ENCODE results near the gene TBC1D7.
A peak's percentile ranks its signal among the peaks of the same experiment; 100 is the strongest.

Gene TBC1D7

DNA sequence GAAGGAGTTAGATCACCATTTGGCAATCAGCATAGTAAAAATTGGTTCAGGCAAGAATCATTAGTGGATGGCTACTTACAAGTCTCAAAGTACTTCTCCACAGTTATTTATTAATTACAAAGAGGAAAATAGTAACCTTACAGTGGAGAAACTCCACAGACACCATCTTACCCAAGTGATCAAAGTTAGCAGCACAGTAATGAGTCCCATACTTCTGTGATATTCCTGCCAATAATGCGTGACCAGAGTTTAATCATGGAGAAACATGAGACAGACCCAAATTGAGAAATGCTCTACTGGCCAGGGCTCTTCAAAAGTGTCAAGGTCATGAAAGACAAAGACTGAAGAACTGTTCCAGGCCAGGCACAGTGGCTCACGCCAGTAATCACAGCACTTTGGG is 9.5 kb downstream of the TBC1D7 start:
- DNase-seq: no peak

DNA sequence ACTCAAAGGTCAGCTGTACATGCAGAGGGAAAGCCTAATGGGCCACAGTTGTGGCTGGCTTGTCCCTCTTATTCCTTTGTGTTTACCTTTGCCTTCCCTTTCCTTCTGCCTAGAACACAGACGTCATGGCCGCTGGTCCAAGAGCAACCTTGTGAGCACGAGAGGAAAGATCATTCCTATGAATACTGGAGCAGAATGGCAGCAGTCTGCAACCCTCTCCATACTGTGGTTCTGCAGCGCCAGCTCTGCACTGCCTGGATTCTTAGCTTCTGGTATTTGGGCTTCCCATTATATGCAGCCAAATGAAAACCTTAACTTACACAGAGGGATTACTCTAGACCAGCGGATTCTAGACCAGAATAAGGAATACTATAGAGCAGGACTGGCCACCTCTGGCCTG is 12.4 kb downstream of the TBC1D7 start:
- no peak for DNase-seq

DNA sequence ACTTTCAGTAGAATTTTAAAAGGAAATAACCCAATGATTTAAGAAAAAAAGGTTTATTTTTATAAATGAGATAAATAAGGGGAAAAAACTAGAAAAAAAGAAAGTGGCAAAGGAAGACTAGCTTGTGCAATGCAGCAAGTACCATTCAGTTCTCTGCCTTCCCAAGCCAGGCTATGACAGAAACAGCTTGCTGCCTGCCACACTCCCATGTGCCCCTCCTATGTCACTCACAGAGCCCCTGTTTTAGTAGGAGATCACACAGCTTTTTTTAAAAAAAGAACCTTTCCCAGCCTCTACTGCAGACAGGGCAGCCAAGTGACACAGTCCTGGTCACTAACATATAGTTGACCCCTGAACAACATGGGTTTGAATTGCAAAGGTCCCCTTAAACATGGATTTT is 13.5 kb downstream of the TBC1D7 start:
- DNase-seq: no peak

DNA sequence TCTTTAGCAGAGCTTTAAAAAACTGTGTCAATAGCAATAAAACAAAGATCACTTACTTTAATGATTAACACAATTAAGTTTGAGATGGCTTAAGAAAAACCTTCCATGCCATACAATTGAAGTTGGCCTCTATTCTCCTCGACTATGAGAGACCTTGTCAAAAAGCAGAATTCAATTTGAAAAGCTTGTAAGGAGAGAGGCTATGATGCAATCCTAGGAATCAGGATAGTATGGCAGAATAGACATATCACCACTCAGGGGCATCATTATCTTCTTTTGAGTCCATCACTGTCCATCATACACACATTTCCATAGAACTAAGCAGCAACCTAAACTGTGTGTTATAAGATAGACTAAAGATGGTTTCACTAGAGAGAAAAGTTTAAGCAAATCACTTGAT is 17.2 kb downstream of the TBC1D7 start:
- DNase-seq: no peak

DNA sequence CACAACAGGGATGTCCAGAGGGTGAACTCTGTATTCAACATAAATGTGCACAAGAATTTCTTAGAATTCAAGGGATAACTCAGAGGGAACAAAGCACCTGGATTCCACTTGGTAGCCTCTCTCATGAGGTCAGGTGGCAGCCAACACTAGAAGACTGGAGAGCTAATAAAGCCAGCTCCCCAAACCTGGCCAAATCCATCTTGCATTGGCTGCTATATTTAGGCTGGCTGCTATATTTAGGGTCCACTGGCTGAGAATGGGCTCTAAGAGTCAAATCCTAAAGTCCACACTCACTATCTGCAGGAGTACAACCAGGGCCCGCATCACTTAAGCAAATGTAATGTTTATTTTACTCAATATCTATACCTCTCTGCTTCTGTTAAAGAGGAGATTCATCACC is 20.0 kb downstream of the TBC1D7 start:
- DNase-seq: no peak

DNA sequence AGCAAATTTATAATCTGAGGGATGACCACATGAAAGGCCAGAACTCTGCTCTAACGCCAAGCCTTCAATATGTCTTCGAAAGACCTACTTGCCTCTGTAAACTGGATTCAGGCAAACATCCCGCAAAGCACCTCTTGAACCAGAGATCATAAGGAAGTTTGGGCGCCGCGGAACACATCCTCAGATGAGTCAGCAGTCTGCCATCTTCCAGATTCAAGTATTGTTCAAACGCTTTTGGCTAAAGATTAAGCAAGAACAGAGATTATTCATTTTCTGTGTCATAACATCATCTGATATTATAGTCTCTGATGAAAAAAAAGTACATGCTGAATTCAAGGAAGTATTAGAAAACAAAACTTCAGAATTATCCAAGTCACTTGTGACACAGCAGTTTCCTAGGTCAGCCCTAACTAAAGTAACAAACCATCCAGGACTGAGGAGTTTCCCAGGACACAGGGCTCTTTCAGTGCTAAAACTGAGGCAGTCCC is 20.8 kb downstream of the TBC1D7 start:
- peak; percentile 11 for DNase-seq

DNA sequence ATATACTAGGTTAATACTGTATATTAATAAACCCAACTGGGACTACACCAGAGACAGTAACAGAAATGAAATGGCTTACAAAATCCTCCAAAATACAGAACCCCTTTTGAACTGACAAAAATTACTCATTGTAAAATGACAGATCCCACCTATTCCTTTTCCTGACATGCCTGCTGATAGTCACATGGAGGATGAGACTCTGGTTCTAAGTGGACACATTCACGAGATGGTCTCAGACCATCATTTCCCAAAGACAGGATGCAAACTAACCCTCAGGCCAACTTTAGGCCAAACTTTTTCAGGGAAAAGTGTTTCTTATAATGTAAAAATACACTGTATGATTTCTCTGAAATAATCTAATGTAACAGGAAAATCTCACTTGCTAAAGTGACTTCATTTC is 22.5 kb downstream of the TBC1D7 start:
- DNase-seq: no peak

DNA sequence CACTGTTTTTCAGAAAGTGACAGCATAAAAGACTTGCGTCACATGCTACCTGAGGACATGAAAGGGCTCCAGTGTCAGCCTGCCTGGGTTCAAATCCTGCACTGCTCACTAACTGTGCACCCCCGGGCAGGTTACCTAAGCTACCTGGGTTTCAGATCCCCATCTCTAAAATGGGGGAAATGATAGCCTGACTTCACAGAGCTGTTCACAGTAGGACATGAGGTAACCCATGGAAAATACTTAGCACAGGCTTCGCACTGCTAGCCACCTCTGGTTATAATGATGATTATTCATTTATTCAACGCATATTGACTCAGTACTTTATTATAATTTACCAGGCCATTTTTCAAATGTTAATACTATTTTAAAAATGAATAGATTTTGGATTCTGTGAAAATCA is 23.0 kb downstream of the TBC1D7 start:
- DNase-seq: no peak

DNA sequence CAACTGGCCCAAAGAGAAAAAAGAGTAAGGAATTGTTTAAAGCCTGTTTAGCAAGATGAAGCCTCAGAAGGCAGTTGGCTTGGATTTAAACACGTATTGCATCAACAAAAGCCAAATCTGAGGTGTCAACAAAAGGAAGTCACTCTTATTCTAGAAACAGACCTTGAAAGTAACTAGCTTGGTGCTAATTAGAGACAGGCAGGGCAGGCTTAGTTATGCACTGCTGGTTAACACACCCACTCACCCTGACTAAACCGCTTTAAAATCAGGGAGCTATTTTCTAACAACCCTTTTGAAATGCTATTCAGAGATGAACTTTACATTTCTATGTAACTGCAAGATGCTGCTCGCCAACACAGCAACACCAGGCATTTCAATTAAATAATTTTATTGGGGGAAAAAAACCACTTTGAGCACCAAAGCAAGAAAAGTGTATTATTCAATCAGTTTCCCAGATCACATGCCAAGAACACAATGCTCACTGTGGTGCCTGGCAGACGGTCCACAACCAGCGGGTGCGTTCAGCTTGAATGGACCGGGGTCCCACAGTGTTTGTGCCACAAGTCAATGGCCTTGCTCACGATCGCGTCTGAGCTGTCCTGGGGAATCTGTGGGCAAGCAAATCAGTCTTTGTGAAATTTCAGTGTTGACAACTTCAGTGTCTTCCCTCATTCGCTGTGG is 23.6 kb downstream of the TBC1D7 start:
- no peak for DNase-seq

DNA sequence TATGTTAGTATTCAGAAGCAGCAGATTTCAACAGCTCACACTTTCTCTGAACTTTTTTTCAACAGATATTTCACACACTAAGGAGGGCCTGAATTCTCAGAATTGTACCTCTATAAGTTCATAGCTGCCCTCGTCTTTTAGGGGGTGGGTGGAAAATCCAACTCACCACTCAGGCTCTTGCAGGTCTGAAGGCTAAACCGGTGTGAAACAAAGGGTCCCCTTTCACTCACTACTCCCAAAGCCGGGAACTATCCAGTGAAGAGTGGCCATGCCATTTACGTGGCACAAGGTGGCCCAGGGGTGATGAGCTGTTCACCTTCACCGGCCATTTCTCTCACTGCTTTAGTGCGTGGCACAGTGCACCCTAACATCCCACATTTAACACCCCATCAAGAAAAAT is 24.2 kb downstream of the TBC1D7 start:
- no peak for DNase-seq

DNA sequence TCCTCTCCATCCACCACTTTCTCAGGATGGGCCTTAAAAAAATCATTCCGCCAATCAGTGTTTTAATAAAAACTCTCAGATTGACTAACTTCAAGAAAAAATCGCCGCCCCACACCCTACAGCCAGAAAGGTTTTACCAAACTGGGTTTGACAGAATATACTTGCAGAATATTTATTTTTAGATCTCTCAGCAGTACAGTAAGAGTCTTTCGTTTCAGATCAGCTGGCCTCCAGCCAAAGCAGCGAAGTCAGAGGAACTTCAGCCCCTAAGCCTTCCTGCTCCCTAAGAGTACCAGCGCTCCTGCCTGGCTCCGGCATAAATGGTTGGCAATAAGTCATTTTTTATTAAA is 24.7 kb downstream of the TBC1D7 start:
- peak; percentile 75 for DNase-seq

DNA sequence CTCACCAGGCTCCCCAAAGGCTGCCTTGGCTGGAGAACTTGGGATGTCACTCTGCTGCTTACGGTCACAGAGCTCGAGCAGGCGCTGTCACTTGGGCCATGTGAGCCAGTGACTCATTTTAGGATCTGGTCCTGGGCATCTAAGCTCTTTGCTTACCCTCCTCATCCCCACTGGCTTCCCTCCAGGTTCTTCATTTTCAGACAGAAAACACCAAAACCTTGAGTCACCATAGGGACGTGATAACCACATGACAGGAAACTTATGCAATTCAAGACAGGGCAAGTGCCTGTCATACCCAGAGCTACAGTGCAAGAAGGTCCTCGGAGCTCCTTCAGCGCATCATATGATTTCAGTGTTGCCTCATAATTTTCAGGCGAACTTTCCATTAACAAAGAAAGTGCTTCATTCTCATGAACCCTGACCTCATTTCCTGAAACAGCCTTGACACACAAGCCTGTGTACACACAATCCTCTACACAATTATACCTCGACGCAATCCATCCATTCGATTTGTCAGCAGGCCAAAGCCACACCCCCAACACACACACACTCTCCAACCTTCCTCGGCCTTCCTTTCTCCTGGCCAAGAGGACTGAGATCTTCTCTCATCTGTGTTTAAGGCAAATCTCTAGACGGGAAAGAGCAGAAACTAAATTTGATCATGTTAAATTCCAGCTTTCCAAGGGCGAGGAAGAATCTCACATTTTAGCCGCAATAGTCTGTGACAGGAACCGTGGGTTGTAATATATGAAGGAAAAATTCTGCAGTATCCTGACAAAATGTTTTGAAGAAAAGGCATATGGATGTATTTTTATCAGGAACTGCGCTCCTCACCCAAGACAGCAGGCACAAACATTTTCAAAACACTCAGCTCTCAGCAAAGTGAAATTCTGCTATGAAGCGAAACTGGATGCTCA is 25.3 kb downstream of the TBC1D7 start:
- peak; percentile 99 for DNase-seq

DNA sequence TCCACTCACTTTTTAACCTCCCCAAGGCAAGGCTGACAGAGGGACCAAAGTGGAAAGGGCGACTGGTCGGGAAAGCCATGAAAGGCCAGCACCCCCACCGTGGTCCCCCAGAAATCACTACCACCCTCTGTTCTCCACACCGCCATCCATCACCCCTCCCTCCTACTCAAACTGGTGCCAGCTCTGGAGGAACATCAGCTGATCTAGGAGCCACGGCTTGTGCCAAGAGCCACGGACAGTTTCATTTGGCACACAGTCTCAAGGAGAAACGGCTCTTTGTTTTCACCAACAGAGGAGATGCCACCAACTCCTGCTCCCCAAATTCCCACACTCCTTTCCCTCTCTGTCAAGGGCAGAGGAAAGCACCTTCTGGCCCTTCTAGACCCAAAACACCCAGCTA is 26.0 kb downstream of the TBC1D7 start:
- no peak for DNase-seq

DNA sequence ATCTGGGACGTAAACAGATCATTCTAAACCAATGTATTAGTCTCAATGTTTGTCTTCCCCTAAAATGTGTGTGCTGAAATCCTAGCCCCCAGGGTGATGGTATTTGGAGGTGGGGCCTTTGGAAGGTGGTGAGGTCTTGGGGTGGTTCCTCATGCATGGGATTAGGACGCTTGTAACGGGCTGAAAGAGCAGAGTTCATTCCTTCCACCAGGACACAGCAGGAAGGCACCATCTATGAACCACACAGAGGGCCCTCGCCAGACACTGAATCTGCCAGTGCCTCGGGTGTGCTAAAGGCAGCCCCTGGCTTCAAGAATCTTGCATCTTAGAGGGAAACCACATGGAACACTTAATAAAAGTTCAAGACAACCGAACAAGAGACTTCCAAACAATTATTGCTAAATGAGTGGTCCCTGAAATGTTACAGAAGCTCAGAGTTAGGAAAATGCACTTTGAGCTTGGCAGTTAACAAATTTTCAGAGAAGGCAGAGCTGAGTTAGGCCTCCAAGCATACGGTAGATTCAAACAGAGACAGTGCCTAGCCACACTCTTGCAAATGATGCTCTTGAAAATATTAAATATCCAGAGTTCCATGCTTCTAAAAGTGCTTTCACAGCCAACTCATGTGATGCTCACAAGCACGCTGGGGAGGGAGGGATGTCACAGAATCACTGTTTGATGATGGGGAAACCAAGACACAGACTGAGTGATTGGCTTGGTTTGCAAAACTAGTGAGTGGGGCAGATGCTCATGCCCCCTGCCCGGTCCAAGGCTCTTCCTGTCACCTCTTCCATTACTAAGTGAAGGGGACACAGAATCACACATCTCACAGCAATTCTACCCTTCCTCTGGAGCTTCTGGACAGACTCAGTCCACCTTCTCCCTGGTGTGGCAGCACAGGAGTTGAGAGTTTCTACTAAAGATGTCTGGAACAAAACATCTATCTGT is 27.4 kb downstream of the TBC1D7 start:
- DNase-seq: no peak

DNA sequence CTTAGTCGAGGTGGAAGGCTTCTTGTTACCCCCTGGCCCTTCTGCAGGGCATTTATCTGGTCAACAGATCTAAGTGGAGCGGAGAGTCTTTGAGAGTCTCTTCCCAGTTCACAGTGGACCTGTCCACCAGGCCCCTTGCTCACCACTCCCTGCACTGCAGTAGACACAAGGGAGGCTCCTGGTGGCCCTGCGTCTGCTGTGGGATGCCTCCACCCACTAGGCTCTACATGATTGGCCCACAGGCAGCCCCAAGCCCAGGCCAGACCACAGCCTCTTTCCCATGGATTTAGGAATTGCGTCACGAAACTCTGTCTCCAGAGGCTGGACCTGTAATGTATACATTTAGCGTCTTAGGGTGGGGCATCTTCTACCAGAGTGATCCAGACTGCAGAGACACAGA is 28.4 kb downstream of the TBC1D7 start:
- DNase-seq: no peak

DNA sequence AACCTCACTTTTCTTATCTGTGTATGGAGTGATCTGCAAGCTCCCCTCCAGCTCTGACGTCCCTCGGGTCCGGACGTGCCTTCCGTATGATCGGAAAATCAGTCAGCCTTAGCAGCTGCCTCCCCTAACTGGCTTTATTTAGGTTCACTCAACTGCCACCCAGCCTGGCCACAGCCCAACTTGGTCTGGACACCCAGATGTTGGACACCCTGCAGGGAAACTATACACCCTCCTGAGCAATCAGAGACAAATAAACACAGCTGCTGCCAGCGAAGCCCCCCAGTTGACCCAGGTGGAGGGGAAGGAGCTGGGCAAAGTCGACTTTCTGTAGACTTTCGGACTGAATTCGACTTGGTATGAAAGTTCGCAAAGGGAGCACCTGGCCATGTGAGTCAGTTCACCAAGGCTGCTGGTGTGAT is 28.9 kb downstream of the TBC1D7 start:
- no peak for DNase-seq

DNA sequence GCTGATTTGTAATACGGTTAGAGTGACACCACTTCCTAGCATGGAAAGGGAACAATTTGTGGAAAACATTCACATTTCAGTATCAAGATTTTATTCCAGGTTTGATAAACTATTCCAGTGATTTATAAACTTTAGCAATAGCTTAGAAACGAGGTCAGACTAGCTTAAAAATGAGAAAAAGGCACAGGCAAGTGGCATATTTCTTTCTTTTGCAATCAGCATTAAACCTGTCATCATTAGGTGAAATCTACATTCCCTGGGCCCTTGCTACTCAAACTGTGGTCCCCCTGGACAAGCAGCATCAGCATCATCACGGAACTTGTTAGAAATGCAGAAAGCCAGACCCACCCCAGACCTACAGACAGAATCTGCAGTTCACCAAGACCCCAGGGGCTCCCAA is 29.9 kb downstream of the TBC1D7 start:
- DNase-seq: no peak

DNA sequence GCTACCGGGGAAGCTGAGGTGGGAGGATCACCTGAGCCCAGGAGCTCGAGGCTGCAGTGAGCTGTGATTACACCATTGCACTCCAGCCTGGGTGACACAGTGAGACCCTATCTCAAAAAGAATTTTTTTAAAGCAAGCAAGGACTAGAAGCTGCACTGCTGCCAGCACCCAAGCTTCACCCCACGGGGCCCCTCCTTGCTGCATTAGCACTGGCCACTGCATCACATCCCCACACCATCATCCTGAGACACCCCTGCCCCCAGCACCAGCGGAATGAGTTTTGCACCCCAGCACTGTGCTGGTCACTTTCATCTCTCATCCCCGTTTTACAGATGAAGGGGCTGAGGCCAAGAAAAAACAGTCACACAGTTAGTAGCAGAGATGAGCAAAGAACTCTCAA is 30.9 kb downstream of the TBC1D7 start:
- no peak for DNase-seq

DNA sequence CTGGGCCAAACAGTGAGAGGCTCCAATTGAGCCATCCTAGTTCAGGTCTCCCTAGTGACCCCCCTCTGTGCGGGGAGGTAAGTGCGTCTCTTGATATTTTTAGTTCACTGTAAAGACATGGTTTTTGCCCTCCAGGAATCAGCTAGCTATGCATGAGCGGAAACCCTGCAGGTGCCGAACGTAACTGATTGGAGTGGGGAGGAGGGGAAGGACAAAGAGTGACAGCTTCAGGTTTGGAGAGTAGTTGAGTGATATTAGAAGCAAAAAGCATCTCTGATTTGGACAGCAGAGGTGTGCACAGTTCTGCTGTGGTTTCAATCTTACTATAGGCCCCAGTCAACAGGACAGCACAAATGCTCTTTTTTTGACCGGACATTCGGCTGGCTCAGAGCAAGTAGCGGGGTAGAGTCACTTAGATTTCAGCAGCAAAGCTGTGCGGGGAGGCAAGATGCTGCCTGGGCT is 31.8 kb downstream of the TBC1D7 start:
- no peak for DNase-seq

DNA sequence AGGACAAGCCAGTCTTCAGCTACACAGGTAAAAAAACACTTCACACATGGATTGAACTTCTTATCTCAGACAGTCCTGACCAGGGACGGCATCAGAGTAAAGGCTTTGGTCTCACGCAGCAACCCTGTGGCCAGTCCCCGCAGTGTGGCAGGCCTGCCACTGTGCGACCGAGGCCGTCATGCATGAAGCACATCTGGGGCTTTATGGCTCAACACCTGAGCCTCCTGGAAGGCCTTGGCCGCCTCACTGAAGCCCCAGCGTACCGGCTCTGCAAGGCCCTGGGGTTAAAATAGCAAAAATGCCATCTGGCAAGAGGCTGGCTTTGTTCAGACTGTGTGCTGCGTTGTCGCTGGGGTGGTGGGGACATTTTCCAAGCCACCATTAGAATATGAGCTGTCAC is 32.8 kb downstream of the TBC1D7 start:
- DNase-seq: no peak

DNA sequence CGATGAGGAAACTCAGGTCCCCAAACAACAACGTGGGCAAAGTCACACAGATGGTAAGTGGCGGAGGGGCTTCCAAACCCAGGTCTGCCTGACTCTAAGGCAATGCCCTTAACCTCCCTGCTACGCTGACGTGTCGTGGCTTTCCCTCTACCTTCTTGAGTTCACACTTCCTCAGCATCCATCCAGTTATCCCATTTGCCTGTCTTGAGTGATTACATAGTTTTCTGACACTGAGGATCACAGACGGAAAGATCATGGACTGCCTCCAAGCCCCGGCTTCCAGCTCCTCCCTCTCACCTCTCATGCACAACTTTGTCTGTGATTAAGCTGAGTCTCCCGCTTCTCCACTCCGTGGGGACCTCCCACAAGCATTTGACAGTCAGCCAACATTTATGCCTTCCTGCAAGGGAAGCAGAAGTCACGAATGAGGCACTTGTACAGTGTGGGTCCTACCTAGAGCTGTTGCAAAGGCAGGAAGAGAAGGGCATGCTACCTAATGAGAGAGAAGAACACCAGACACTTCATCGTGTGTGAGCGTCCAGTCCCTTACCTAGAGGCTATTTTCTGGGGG is 33.8 kb downstream of the TBC1D7 start:
- peak; percentile 16 for DNase-seq

DNA sequence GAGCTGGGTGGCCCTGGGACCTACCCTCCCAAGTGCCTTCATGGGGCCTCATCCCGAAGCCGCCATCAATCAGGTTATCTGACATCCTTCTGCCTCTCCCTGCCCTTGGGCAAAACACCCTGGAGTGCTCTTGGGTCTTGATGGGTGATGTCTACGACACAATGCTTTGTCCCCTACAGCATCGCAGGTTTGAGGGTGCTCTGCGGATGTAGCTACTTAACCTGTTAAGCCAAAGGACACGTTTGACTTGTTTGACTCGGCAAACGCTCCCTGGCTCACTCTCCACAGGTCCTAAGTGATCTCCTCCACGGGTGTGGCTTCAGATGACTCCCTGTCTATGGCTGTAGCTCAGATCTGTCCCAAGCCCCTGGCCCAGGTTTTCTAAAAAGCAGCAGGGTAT is 35.6 kb downstream of the TBC1D7 start:
- no peak for DNase-seq

DNA sequence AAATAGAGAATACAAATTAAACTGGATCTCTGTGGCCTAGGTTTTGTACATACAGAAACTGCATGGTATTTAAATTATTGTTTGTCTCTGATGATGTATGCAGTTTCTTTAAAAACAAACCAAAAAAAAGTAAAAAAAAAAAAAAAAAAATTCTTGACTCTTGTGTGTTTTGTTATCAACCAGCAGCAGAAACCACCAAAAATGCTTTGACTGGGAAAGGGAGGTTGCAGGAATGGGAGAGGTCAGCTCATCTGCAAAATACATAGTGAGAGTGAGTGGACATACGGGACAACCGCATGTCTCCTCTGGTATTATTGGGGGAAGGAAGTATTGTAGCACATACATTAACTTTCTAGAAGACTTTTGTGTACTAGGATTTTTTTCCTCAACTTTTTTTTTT is 38.0 kb downstream of the TBC1D7 start:
- no peak for DNase-seq

Data from fibroblast of skin of scalp (primary cell).